ENCODE measurements around the gene PAQR5. TPM values are rescaled to one million over a fixed set of nuclear protein-coding genes. Genes with fewer than 3 reads are reported as not detected.

The PAQR5 gene
- total RNA-seq, 1 experiment from 2014 or later = 4.9 TPM

DNA sequence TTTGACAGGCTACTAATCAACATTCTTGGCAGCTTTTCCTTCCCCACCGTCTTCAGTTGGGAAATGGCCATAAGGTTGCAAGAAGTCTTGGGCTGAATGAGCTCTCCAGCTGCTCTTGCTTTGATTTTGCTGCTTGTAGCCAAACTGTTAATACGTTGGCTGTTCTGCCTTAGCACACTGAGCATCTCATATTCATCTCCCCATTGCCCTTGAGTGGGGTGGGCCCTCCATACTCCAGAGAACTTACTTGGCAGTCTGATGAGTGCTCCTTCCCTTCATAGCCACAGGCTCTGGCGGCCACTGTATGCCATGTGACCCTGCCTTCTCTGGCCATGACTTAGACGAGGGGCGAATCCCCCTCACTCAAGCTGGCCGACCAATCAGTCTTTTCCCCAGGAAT lies 25.8 kb upstream of the PAQR5 start:
- no TSS peak for BruUV-seq (replicated peaks)
- no peaks in the 10 kb centered on the region for H3K9me3 ChIP-seq (ENCODE audit: insufficient read depth, low read depth)
- DNase-seq = no peak
- ChIA-PET CTCF (no interaction called here), POLR2A (ENCODE audit: unreplicated experiment) (no interaction called here)
- no peaks in the 10 kb centered on the region for H3F3A ChIP-seq (ENCODE audit: insufficient read depth, low read depth)
- H3K9me2 ChIP-seq (ENCODE audit: insufficient read depth) = no peaks in the 10 kb centered on the region
- intact Hi-C loops (cut with micrococcal nuclease; ENCODE audit: unreplicated experiment) = no loop called here
- TF ChIP-seq, protein P1, sequence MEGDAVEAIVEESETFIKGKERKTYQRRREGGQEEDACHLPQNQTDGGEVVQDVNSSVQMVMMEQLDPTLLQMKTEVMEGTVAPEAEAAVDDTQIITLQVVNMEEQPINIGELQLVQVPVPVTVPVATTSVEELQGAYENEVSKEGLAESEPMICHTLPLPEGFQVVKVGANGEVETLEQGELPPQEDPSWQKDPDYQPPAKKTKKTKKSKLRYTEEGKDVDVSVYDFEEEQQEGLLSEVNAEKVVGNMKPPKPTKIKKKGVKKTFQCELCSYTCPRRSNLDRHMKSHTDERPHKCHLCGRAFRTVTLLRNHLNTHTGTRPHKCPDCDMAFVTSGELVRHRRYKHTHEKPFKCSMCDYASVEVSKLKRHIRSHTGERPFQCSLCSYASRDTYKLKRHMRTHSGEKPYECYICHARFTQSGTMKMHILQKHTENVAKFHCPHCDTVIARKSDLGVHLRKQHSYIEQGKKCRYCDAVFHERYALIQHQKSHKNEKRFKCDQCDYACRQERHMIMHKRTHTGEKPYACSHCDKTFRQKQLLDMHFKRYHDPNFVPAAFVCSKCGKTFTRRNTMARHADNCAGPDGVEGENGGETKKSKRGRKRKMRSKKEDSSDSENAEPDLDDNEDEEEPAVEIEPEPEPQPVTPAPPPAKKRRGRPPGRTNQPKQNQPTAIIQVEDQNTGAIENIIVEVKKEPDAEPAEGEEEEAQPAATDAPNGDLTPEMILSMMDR (conservative IDR thresholded peaks at IDR 0.05) = no peak
- TF ChIP-seq EZH2 (IDR thresholded peaks at IDR 0.05; ENCODE audit: low read depth) = no peak
- no peak overlapping the region for H3K4me3 ChIP-seq
- H3K27me3 ChIP-seq (ENCODE audit: insufficient read depth, low read depth) = no peaks in the 10 kb centered on the region
- no peaks in the 10 kb centered on the region for H3K36me3 ChIP-seq (ENCODE audit: low read depth)
- H3K4me1 ChIP-seq (replicated peaks; ENCODE audit: insufficient read depth) = no peaks in the 10 kb centered on the region
- H3K79me2 ChIP-seq (ENCODE audit: low read depth) = no peaks in the 10 kb centered on the region
- H3K4me2 ChIP-seq = no peak overlapping the region
- H3K27ac ChIP-seq = no peak overlapping the region
- no peaks in the 10 kb centered on the region for H4K20me1 ChIP-seq (ENCODE audit: insufficient read depth)
- H2AFZ ChIP-seq = no peak overlapping the region

DNA sequence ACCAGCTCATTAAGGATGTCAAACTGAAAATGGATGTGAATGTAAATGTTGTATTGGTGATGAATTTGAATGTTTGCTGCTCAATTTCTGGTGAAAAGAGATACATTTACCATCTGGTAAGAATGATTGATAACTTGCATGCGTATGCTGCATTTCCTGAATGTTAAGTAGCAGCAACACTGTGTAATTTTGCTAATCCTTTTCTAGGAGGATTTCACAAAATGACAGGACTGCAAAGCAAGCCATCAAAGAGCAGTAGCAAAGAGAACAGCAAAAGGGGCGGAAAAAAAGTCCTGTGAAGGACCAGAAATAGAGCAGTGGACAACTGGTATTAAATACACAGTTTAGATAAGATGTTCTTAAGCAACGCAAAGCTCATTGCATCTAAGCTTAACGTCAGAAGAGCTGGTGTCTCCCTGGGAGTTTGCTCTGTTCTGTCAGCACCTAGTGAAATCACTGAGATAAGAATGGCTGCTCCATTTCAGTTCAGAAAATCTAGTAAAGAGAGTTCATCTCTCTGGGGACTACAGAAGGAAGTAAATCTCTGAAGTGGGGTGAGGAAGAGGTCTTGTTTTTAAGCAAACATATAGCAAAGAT lies 23.5 kb upstream of the PAQR5 start:
- TF ChIP-seq EZH2 (IDR thresholded peaks at IDR 0.05; ENCODE audit: low read depth) = no peak
- TF ChIP-seq, protein P1 (conservative IDR thresholded peaks at IDR 0.05) = no peak
- H2AFZ ChIP-seq = no peak overlapping the region
- no peaks in the 10 kb centered on the region for H3K27me3 ChIP-seq (ENCODE audit: insufficient read depth, low read depth)
- no peaks in the 10 kb centered on the region for H3K79me2 ChIP-seq (ENCODE audit: low read depth)
- BruUV-seq (replicated peaks) = no TSS peak
- no peaks in the 10 kb centered on the region for H4K20me1 ChIP-seq (ENCODE audit: insufficient read depth)
- ChIA-PET CTCF (no interaction called here), POLR2A (ENCODE audit: unreplicated experiment) (no interaction called here)
- no peaks in the 10 kb centered on the region for H3K36me3 ChIP-seq (ENCODE audit: low read depth)
- no peak overlapping the region for H3K4me3 ChIP-seq
- no peak overlapping the region for H3K4me2 ChIP-seq
- no peaks in the 10 kb centered on the region for H3K4me1 ChIP-seq (replicated peaks; ENCODE audit: insufficient read depth)
- intact Hi-C loops (cut with micrococcal nuclease; ENCODE audit: unreplicated experiment) = no loop called here
- H3K9me3 ChIP-seq (ENCODE audit: insufficient read depth, low read depth) = no peaks in the 10 kb centered on the region
- H3F3A ChIP-seq (ENCODE audit: insufficient read depth, low read depth) = no peaks in the 10 kb centered on the region
- H3K9me2 ChIP-seq (ENCODE audit: insufficient read depth) = no peaks in the 10 kb centered on the region
- DNase-seq = no peak
- no peak overlapping the region for H3K27ac ChIP-seq

DNA sequence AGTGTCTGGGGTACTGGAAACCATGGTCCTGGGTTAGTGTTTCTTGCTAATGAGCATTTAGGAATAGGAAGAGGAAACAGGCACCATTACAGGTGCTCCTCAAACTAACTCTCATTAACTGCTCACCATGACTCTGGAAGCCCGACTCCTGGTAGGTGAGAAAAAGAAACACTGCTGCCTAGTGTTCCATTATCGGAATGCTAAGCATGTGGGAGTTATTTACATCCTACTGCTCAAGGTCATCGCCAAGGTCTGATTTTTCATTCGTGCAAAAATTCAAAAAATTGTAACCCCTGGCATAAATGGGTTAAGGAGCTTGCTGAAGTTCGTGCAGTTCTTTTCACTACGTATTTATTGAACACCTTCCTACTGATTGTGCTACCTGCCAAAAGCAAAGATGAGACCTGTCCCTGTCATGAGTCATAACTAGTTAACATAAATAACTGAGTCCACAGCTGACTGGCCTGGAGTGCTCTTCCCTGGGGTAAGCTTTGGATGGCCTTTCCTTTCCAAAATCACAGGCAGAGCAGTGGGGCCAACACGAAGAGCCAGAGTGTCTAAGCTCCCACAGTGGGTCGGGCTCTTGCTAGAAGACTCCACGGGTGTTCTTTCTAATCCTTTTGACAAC lies 22.7 kb upstream of the PAQR5 start:
- H3K9me3 ChIP-seq (ENCODE audit: insufficient read depth, low read depth) = no peaks in the 10 kb centered on the region
- no peaks in the 10 kb centered on the region for H3K79me2 ChIP-seq (ENCODE audit: low read depth)
- no peaks in the 10 kb centered on the region for H3K27me3 ChIP-seq (ENCODE audit: insufficient read depth, low read depth)
- no peaks in the 10 kb centered on the region for H3F3A ChIP-seq (ENCODE audit: insufficient read depth, low read depth)
- H4K20me1 ChIP-seq (ENCODE audit: insufficient read depth) = no peaks in the 10 kb centered on the region
- no peak overlapping the region for H3K4me3 ChIP-seq
- BruUV-seq (replicated peaks) = no TSS peak
- no peak overlapping the region for H3K4me2 ChIP-seq
- no peaks in the 10 kb centered on the region for H3K4me1 ChIP-seq (replicated peaks; ENCODE audit: insufficient read depth)
- H3K27ac ChIP-seq = no peak overlapping the region
- H3K36me3 ChIP-seq (ENCODE audit: low read depth) = no peaks in the 10 kb centered on the region
- no peaks in the 10 kb centered on the region for H3K9me2 ChIP-seq (ENCODE audit: insufficient read depth)
- H2AFZ ChIP-seq = no peak overlapping the region
- TF ChIP-seq, protein P1 (conservative IDR thresholded peaks at IDR 0.05) = no peak
- no peak for TF ChIP-seq EZH2 (IDR thresholded peaks at IDR 0.05; ENCODE audit: low read depth)
- intact Hi-C loops (cut with micrococcal nuclease; ENCODE audit: unreplicated experiment) = no loop called here
- CTCF ChIA-PET = no interaction called here
- POLR2A ChIA-PET (ENCODE audit: unreplicated experiment) = no interaction called here
- DNase-seq = no peak
